NCI-H1436 treated with DMSO at 0.1 percent for 48 hours (cell line): ENCODE results near the gene POU3F1.
"Not testable (repeated sequence)": the region's sequence is repeated elsewhere in the genome, so short reads cannot be mapped to it uniquely, and the experiment has no call there.

Source experiments
- DNase-seq: peaks from one replicate; lab custom pipeline; 2025; lab: John Stamatoyannopoulos, UW

Gene POU3F1

GRCh38 chr1:38047603-38048141 lies 1.1 kb upstream of the POU3F1 start:
- no peak for DNase-seq

- DNase-seq = no peak
These were observed 450 bp upstream of the POU3F1 start for GRCh38 chr1:38046884-38047602.

GRCh38 chr1:38045401-38046332 lies 926 bp downstream of the POU3F1 start:
- DNase-seq = no peak

- no peak for DNase-seq
These were observed 2.1 kb downstream of the POU3F1 start for GRCh38 chr1:38044221-38045215.

- no peak for DNase-seq
These were observed 3.4 kb downstream of the POU3F1 start for GRCh38 chr1:38043036-38043747.

- DNase-seq = no peak
These were observed 4.4 kb downstream of the POU3F1 start for GRCh38 chr1:38041936-38042834.

GRCh38 chr1:38039331-38040088 lies 7.1 kb downstream of the POU3F1 start:
- no peak for DNase-seq

GRCh38 chr1:38038861-38039260 lies 7.7 kb downstream of the POU3F1 start:
- no peak for DNase-seq

- DNase-seq = no peak
These were observed 9.2 kb downstream of the POU3F1 start for GRCh38 chr1:38037221-38037939.

- no peak for DNase-seq
These were observed 11.7 kb downstream of the POU3F1 start for GRCh38 chr1:38034871-38035270.

GRCh38 chr1:38032992-38033391 lies 13.6 kb downstream of the POU3F1 start:
- not testable (repeated sequence) for DNase-seq

GRCh38 chr1:38031513-38031866 lies 15.1 kb downstream of the POU3F1 start:
- DNase-seq = no peak

- no peak for DNase-seq
These were observed 15.7 kb downstream of the POU3F1 start for GRCh38 chr1:38030596-38031512.

GRCh38 chr1:38029685-38030511 lies 16.7 kb downstream of the POU3F1 start:
- no peak for DNase-seq

- no peak for DNase-seq
These were observed 17.4 kb downstream of the POU3F1 start for GRCh38 chr1:38029081-38029681.

- DNase-seq = no peak
These were observed 17.9 kb downstream of the POU3F1 start for GRCh38 chr1:38028671-38029070.
